Ovary (tissue), 9 donors: ENCODE data around the gene ANKMY1. TPM values are rescaled to one million over a fixed set of nuclear protein-coding genes. Genes with fewer than 3 reads are reported as not detected.

Experiments used
- DNase-seq, 5 donors: peaks; one replicate each; pipeline ENCODE4 v3.0.0-alpha.2; 2019 to 2020
- H3K27ac ChIP-seq, 2 donors: fragments of 200-600 bp; one replicate each; pipeline versions ENCODE4 v1.5.1 to v1.8.0; 2019 to 2022
- H3K27me3 ChIP-seq: fragments of 200-600 bp; one replicate; pipeline ENCODE4 v1.8.0; 2022
- H3K36me3 ChIP-seq: fragments of 200-600 bp; sonication (generic); one replicate; pipeline ENCODE4 v1.5.1; 2019
- H3K4me1 ChIP-seq: one replicate; pipeline ENCODE4 v1.8.1; 2013; ENCODE audit warnings: mild to moderate bottlenecking, moderate library complexity; ENCODE audit not compliant: insufficient read depth
- H3K4me3 ChIP-seq: fragments of 200-600 bp; sonication (generic); one replicate; pipeline ENCODE4 v1.5.1; 2017
- H3K9me3 ChIP-seq, 2 donors: fragments of 200-600 bp in 1 of 2; sonication (generic) in 1 of 2; one replicate each; pipeline versions ENCODE4 v1.5.1 to v1.8.1; 2013 to 2019; ENCODE audit warnings: mild to moderate bottlenecking in 1 of 2, moderate library complexity in 1 of 2
- EP300 ChIP-seq: sonication (generic); formaldehyde crosslinking; IDR thresholded peaks from one replicate; pipeline ENCODE4 v1.6.1; 2017; ENCODE audit warnings: antibody characterized with exemption
- POLR2A ChIP-seq: fragments of 450-650 bp; IDR thresholded peaks from one replicate; pipeline ENCODE4 v1.6.1; 2017; ENCODE audit warnings: antibody characterized with exemption, mild to moderate bottlenecking, moderate library complexity
- WGBS, 3 donors: extraction: QIAGEN DNeasy Blood & Tissue Kit in 1 of 3; methylation state at CpG; one replicate each; pipeline versions ENCODE4 v1.1.5 to v1.1.7; 2013 to 2017; 5-methylcytosine and 5-hydroxymethylcytosine counted together
- intact Hi-C, 4 donors: fragments of 100-400 bp; cut with DNase I; formaldehyde crosslinking; loops; one replicate each; pipeline versions ENCODE4 v1.11.0 to v1.15.1; 2022 to 2023
- polyA plus RNA-seq, 2 donors: library from polyadenylated mRNA; stranded (reverse); fragments of 200-250 nt in 1 of 2; fragments of 350-450 nt in 1 of 2; fragmentation: Illumina TruSeq in 1 of 2; extraction: RNeasy Lipid Tissue Mini Kit (QIAGEN cat#74804) in 1 of 2; gene quantifications; one replicate each; pipeline ENCODE4 v1.2.3, GENCODE V29; 2013 to 2014
- total RNA-seq, 7 donors: library from RNA; depleted of rRNA in 2 of 7; stranded (reverse); fragments of >200 nt in 2 of 7; fragmentation: NEBNext Ultra II Directional in 3 of 7; extraction: Animal tissue kit (Norgen Biotek cat#: 25700) in 3 of 7; gene quantifications; one replicate each; pipeline versions ENCODE4 v1.1.0 to v1.2.4, GENCODE V29; 2016 to 2023
- TF ChIP-seq, protein P1 (sequence below), 3 donors: fragments of 450-650 bp in 2 of 3; fragments of 200-600 bp in 1 of 3; IDR thresholded peaks; one replicate each; pipeline versions ENCODE4 v1.5.1 to v1.8.0; 2016 to 2022; ENCODE audit warnings: antibody characterized with exemption in 3 of 3, mild to moderate bottlenecking in 1 of 3
- donor health status: DM: no; HTN: no; CAD: no; lungs with moderate emphysema.
- donor health status: DM: no; HTN: no; CAD: no.
- donor health status: Bipolar disorder and iron deficiency.
- donor health status: DM: yes; HTN: yes; CAD: no.
- donor health status: DM: no; HTN: no; CAD: no.
- donor health status: DM: yes; HTN: yes; CAD: no.

Gene ANKMY1
- total and polyA plus RNA-seq, 9 donors, result 11.5 to 24.2 (median 19.0) TPM

DNA sequence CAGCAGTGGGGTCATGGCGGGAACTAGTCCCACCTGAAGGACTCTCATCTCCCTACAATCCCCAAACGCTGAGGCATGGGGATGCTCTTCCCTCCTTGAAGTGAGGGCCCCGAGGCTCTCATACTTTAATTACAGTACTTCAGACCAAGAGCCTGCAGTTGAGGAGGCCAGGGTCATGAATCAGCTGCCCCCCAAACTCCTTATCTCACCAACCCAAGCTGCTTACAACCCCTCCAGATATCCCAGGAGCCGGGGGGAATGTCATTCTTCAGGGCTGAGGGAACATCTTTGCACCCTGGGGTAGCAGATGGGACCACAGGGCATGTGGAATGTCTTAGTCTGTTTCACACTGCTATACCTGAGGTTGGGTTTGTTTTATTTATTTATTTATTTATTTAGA is 26.0 kb upstream of the ANKMY1 start:
- no peaks in the 10 kb centered on the region for H3K9me3 ChIP-seq
- H3K27ac ChIP-seq, result no peak overlapping the region
- H3K27me3 ChIP-seq, result no peaks in the 10 kb centered on the region
- no peaks in the 10 kb centered on the region for H3K36me3 ChIP-seq
- H3K4me3 ChIP-seq, result no peak overlapping the region
- WGBS, 3 donors, result 78 to 83% (median 79%) methylated on average over 4 of the region's 4 CpGs
- intact Hi-C loops, result no loop called here
- TF ChIP-seq EP300 (no peak), POLR2A (no peak)
- TF ChIP-seq, protein P1, sequence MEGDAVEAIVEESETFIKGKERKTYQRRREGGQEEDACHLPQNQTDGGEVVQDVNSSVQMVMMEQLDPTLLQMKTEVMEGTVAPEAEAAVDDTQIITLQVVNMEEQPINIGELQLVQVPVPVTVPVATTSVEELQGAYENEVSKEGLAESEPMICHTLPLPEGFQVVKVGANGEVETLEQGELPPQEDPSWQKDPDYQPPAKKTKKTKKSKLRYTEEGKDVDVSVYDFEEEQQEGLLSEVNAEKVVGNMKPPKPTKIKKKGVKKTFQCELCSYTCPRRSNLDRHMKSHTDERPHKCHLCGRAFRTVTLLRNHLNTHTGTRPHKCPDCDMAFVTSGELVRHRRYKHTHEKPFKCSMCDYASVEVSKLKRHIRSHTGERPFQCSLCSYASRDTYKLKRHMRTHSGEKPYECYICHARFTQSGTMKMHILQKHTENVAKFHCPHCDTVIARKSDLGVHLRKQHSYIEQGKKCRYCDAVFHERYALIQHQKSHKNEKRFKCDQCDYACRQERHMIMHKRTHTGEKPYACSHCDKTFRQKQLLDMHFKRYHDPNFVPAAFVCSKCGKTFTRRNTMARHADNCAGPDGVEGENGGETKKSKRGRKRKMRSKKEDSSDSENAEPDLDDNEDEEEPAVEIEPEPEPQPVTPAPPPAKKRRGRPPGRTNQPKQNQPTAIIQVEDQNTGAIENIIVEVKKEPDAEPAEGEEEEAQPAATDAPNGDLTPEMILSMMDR (IDR thresholded peaks at IDR 0.05), result no peak
- DNase-seq, result peak in 1 of 5 donors; percentile 8
- peaks cover 25% of the 10 kb centered on the region for H3K4me1 ChIP-seq

DNA sequence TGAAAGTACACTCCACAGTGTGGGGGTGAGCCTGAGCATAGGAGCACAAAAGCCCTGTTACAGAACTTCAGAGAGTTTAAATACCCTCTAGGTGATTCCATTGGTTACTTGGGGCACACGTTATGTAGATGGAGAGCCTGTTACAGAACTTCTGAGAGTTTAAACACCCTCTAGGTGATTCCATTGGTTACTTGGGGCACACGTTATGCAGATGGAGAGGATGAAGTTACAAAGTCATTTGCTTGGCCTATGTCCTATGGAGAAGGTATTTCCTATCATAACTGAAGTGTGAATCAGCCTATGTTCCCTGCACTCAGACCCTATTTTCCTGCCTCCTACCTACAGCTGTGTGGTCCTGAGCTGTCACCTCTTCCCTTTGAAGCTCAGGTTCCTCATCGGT is 25.0 kb upstream of the ANKMY1 start:
- Histone ChIP-seq H3K4me3 (no peak overlapping the region), H3K27ac (no peak overlapping the region), H3K27me3 (no peaks in the 10 kb centered on the region), H3K4me1 (peaks cover 23% of the 10 kb centered on the region), H3K36me3 (no peaks in the 10 kb centered on the region), H3K9me3 (no peaks in the 10 kb centered on the region)
- intact Hi-C loops, result no loop called here
- DNase-seq, result no peak
- no peak for TF ChIP-seq EP300
- 76 to 91% (median 82%) methylated on average over 3 of the region's 3 CpGs for WGBS, 3 donors

DNA sequence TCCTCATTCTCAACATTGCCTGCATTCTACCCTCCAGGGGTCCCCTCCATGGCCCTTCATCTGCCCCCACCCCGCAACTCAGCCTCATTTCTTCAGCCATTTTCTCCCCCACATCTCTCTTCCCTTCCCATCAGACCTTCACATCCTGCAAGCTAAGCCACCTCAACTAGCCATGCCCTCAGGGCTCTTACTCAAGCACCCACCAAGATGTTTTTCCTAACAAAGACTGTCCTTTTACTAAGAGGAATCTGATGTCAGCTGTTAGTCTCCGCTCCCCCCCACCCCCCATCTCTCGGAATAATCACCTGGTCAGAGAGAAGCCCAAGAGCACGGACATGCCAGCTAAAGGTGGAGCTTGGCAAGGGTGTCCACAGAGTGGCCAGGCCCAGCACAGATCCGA is 24.0 kb upstream of the ANKMY1 start:
- no peak for DNase-seq
- 92 to 98% (median 96%) methylated on average over 5 of the region's 5 CpGs for WGBS, 3 donors
- no peak overlapping the region for H3K4me3 ChIP-seq
- no peak overlapping the region for H3K27ac ChIP-seq
- intact Hi-C loops, result no loop called here
- TF ChIP-seq EP300, result no peak
- TF ChIP-seq POLR2A, result no peak
- TF ChIP-seq, protein P1 (IDR thresholded peaks at IDR 0.05), result no peak
- H3K9me3 ChIP-seq, result no peaks in the 10 kb centered on the region
- H3K36me3 ChIP-seq, result no peaks in the 10 kb centered on the region
- H3K4me1 ChIP-seq, result peaks cover 18% of the 10 kb centered on the region
- no peaks in the 10 kb centered on the region for H3K27me3 ChIP-seq

DNA sequence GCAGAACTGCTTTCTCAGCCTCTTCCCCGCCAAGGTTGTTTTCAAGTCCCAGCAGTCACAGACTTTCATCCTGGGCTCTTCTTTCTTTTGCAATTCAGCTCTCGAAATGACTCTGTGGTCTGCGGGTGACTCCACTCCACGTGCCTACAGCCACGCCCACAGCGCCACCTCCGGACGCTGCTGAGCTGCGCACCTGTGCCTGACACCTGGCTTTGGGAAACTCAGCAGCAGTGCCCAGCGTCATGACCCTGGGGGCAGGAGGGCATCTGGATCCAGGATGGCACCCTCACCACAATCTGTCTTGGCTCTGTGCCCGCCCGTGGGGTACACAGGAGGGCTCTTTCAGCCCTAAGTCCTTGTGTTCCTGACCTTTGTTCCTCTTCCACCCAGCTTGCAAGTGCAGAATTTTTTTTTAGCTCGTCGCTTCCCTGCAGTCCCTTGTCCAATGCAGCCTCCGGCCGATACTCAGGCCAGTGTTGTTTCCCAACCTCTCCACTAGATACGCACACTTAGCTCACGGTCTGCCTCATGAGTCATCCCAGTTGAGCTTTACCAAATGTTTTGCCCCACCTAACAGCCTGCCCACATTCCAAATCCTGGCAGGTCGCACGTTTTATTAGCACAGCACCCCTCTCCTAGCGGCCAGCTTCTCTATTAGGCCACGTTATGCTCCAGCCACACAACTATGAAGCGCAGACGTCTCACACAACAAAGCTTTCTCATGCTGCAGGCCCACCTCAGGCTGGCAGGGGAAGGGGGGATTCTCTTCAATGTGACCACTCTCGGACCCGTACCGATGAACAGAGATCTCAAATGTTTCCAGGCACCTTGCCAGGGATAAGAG is 22.2 kb upstream of the ANKMY1 start:
- peak in 3 of 5 donors; percentile 71 to 79 (median 76) for DNase-seq
- Histone ChIP-seq H3K9me3 (no peaks in the 10 kb centered on the region), H3K27ac (peak overlapping the region; percentile 34 to 47), H3K36me3 (no peaks in the 10 kb centered on the region), H3K27me3 (no peaks in the 10 kb centered on the region), H3K4me1 (peaks cover 11% of the 10 kb centered on the region), H3K4me3 (no peak overlapping the region)
- TF ChIP-seq, protein P1 (IDR thresholded peaks at IDR 0.05), result peak in 1 of 3 donors; percentile 20
- no peak for TF ChIP-seq POLR2A
- intact Hi-C loops, result no loop called here
- 46 to 49% (median 46%) methylated on average over 27 of the region's 27 CpGs for WGBS, 3 donors

DNA sequence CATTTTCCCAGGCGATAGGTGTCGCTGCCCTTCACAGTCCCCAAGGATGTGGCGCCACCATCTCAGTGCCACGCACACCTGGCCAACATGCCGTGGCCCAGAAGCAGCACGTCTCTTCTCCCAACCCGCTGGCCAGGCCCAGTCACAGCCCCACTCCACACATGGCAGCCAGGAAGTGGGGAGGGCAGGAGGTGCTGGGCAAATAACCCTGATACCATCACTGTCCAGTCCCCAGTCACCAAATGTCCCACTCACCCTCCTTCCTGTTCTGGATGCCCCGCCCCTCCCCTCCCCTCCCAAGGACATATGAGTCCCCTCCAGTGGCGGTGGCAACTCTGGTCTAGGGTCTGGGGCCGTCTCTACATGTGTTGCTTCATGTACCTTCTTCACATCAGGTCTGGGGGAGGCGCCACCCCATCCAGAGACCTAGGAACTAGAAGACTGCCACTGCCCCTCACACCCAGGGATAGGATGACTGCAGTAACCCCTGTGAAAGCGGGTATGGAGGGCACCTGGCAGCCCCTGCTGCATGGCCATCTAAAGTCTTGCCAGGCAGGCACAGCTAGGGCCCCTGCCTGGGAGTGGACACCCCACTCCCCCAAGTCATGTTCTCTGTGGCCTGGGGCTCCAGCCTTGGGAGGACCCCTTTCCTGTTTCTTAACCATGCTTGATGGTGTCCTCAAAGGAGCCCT is 21.4 kb upstream of the ANKMY1 start:
- intact Hi-C loops, result no loop called here
- no peak for TF ChIP-seq POLR2A
- TF ChIP-seq EP300, result no peak
- TF ChIP-seq, protein P1 (IDR thresholded peaks at IDR 0.05), result no peak
- WGBS, 3 donors, result 91 to 93% (median 92%) methylated on average over 11 to 12 of the region's 12 CpGs
- Histone ChIP-seq H3K27me3 (no peaks in the 10 kb centered on the region), H3K27ac (peak overlapping the region in 1 of 2 donors; percentile 12), H3K36me3 (no peaks in the 10 kb centered on the region), H3K4me1 (peaks cover 5% of the 10 kb centered on the region), H3K9me3 (no peaks in the 10 kb centered on the region), H3K4me3 (no peak overlapping the region)
- DNase-seq, result no peak
